ENCODE measurements around the gene NMRK1. TPM values are rescaled to one million over a fixed set of nuclear protein-coding genes. Genes with fewer than 3 reads are reported as not detected.

Gene NMRK1
- total and polyA plus RNA-seq, 2 experiments from 2014 or later, result 6.2 to 15.8 TPM

DNA sequence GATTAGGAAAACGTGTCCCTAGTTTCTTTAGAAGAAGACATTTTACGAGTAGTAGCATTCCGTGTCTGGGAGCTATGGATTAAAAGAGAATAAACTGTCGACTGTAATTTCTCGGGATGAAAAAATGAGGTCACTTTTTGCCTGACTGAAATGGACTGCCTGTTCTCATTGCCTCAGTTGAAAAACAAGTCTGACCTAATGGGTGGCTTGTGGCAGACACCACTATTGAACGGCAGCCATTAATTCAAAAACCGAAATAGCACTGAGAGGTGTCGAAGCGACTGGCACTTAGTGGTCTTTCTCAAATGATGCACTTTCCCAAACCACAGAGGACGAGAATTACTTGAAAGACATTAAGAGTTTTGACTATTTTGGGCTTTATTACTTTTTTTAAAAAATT is 35.7 kb upstream of the NMRK1 start (continued):
- TF ChIP-seq, protein P1, sequence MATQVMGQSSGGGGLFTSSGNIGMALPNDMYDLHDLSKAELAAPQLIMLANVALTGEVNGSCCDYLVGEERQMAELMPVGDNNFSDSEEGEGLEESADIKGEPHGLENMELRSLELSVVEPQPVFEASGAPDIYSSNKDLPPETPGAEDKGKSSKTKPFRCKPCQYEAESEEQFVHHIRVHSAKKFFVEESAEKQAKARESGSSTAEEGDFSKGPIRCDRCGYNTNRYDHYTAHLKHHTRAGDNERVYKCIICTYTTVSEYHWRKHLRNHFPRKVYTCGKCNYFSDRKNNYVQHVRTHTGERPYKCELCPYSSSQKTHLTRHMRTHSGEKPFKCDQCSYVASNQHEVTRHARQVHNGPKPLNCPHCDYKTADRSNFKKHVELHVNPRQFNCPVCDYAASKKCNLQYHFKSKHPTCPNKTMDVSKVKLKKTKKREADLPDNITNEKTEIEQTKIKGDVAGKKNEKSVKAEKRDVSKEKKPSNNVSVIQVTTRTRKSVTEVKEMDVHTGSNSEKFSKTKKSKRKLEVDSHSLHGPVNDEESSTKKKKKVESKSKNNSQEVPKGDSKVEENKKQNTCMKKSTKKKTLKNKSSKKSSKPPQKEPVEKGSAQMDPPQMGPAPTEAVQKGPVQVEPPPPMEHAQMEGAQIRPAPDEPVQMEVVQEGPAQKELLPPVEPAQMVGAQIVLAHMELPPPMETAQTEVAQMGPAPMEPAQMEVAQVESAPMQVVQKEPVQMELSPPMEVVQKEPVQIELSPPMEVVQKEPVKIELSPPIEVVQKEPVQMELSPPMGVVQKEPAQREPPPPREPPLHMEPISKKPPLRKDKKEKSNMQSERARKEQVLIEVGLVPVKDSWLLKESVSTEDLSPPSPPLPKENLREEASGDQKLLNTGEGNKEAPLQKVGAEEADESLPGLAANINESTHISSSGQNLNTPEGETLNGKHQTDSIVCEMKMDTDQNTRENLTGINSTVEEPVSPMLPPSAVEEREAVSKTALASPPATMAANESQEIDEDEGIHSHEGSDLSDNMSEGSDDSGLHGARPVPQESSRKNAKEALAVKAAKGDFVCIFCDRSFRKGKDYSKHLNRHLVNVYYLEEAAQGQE (IDR thresholded peaks at IDR 0.05; ENCODE audit: unreplicated experiment), result no peak
- TF ChIP-seq CREB1 (CRISPR knock-in tag; IDR thresholded peaks at IDR 0.05; ENCODE audit: low read depth) (no peak), STAT1 (IDR thresholded peaks at IDR 0.05; ENCODE audit: unreplicated experiment) (no peak), EZH2 (IDR thresholded peaks at IDR 0.05; ENCODE audit: low read depth, unreplicated experiment) (no peak), EZH2phosphoT487 (IDR thresholded peaks at IDR 0.05; ENCODE audit: unreplicated experiment) (no peak), NANOG (IDR thresholded peaks at IDR 0.05; ENCODE audit: borderline replicate concordance) (no peak), JUNB (IDR thresholded peaks at IDR 0.05; ENCODE audit: unreplicated experiment) (no peak), POLR2AphosphoS5 (IDR thresholded peaks at IDR 0.05; ENCODE audit: low read depth) (no peak)

DNA sequence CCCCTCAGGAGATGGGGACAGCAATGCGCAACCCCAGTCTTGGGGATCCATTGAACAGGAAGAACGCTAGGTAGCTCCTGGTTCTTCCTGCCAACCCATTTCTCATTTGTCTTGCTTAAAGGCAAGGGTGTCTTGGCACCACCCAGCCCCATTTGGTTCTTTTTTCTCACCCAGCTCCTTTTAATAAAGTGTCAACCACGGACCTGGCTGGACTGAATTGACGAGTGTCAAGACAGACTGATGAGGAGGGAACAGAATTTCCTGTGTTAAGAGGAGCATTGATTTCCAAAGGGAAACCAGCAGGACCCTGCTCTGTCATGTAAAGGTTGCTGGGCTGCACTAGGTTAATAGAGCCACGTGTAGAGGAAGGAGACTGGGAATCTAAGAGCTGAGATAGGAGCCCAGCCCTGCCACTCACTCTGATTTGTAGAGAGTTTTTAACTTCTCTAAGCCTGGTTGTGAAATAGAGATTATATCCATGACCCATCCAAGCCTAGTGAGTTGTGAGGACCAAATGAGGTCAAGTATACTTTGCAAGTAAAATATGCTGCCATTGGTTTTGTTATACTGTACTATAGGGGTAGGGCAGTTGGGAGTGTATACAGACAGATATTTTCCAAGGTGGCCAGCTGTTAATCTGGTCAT is 34.1 kb upstream of the NMRK1 start:
- H2AFZ ChIP-seq, result no peak overlapping the region
- H3K9me3 Mint-ChIP-seq, result no peaks in the 10 kb centered on the region
- peak; percentile 89 for ATAC-seq

More for the DNA sequence above, 34.1 kb upstream of the NMRK1 start:
- no peak overlapping the region for H3K27ac Mint-ChIP-seq
- no peaks in the 10 kb centered on the region for H3K27me3 Mint-ChIP-seq (ENCODE audit: insufficient read depth, low read depth, poor library complexity)
- no peak overlapping the region for H3K4me3 ChIP-seq
- H3K4me1 Mint-ChIP-seq, result peaks cover 10% of the 10 kb centered on the region
- H3K79me2 ChIP-seq (replicated peaks; ENCODE audit: insufficient read depth), result no peaks in the 10 kb centered on the region
- peak; percentile 49 for DNase-seq (ENCODE audit: low spot score)
- TF ChIP-seq ZNF114 (CRISPR knock-in tag; IDR thresholded peaks at IDR 0.05) (no peak), ZNF331 (CRISPR knock-in tag; IDR thresholded peaks at IDR 0.05; ENCODE audit: low read depth) (no peak)
- TF ChIP-seq, protein P2, sequence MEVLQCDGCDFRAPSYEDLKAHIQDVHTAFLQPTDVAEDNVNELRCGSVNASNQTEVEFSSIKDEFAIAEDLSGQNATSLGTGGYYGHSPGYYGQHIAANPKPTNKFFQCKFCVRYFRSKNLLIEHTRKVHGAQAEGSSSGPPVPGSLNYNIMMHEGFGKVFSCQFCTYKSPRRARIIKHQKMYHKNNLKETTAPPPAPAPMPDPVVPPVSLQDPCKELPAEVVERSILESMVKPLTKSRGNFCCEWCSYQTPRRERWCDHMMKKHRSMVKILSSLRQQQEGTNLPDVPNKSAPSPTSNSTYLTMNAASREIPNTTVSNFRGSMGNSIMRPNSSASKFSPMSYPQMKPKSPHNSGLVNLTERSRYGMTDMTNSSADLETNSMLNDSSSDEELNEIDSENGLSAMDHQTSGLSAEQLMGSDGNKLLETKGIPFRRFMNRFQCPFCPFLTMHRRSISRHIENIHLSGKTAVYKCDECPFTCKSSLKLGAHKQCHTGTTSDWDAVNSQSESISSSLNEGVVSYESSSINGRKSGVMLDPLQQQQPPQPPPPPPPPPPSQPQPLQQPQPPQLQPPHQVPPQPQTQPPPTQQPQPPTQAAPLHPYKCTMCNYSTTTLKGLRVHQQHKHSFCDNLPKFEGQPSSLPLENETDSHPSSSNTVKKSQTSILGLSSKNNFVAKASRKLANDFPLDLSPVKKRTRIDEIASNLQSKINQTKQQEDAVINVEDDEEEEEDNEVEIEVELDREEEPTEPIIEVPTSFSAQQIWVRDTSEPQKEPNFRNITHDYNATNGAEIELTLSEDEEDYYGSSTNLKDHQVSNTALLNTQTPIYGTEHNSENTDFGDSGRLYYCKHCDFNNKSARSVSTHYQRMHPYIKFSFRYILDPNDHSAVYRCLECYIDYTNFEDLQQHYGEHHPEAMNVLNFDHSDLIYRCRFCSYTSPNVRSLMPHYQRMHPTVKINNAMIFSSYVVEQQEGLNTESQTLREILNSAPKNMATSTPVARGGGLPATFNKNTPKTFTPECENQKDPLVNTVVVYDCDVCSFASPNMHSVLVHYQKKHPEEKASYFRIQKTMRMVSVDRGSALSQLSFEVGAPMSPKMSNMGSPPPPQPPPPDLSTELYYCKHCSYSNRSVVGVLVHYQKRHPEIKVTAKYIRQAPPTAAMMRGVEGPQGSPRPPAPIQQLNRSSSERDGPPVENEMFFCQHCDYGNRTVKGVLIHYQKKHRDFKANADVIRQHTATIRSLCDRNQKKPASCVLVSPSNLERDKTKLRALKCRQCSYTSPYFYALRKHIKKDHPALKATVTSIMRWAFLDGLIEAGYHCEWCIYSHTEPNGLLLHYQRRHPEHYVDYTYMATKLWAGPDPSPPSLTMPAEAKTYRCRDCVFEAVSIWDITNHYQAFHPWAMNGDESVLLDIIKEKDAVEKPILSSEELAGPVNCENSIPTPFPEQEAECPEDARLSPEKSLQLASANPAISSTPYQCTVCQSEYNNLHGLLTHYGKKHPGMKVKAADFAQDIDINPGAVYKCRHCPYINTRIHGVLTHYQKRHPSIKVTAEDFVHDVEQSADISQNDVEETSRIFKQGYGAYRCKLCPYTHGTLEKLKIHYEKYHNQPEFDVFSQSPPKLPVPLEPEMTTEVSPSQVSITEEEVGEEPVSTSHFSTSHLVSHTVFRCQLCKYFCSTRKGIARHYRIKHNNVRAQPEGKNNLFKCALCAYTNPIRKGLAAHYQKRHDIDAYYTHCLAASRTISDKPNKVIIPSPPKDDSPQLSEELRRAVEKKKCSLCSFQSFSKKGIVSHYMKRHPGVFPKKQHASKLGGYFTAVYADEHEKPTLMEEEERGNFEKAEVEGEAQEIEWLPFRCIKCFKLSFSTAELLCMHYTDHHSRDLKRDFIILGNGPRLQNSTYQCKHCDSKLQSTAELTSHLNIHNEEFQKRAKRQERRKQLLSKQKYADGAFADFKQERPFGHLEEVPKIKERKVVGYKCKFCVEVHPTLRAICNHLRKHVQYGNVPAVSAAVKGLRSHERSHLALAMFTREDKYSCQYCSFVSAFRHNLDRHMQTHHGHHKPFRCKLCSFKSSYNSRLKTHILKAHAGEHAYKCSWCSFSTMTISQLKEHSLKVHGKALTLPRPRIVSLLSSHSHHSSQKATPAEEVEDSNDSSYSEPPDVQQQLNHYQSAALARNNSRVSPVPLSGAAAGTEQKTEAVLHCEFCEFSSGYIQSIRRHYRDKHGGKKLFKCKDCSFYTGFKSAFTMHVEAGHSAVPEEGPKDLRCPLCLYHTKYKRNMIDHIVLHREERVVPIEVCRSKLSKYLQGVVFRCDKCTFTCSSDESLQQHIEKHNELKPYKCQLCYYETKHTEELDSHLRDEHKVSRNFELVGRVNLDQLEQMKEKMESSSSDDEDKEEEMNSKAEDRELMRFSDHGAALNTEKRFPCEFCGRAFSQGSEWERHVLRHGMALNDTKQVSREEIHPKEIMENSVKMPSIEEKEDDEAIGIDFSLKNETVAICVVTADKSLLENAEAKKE (CRISPR knock-in tag; IDR thresholded peaks at IDR 0.05), result no peak
- peaks cover 10% of the 10 kb centered on the region; the same call in 1 of the 3 replicates for H3K36me3 Mint-ChIP-seq (ENCODE audit: low read depth)
- peaks cover 13% of the 10 kb centered on the region for H3K4me1 ChIP-seq (ENCODE audit: insufficient read depth)
- no peaks in the 10 kb centered on the region for H3K36me3 ChIP-seq (ENCODE audit: insufficient read depth)
- no peak overlapping the region for H3K4me3 Mint-ChIP-seq
- H3K27ac ChIP-seq (ENCODE audit: low read depth), result no peak overlapping the region
- no peaks in the 10 kb centered on the region; the same call in 1 of the 2 replicates for H4K20me1 ChIP-seq (replicated peaks; ENCODE audit: insufficient read depth)
- H3K27me3 ChIP-seq (ENCODE audit: insufficient read depth), result no peaks in the 10 kb centered on the region
- H3K4me2 ChIP-seq, result peak overlapping the region; percentile 15; the same call in 1 of the 2 replicates
- no peaks in the 10 kb centered on the region for H3K9me2 ChIP-seq (ENCODE audit: insufficient read depth)
- H3F3A ChIP-seq (replicated peaks; ENCODE audit: low read depth), result no peaks in the 10 kb centered on the region
